DMS153 treated with DMSO at 0.1 percent for 48 hours (cell line): ENCODE measurements around the gene FNDC3B.

Source experiments
- DNase-seq: peaks from one replicate; lab custom pipeline; 2025; ENCODE audit not compliant: unreplicated experiment; lab: John Stamatoyannopoulos, UW

The FNDC3B gene

DNA sequence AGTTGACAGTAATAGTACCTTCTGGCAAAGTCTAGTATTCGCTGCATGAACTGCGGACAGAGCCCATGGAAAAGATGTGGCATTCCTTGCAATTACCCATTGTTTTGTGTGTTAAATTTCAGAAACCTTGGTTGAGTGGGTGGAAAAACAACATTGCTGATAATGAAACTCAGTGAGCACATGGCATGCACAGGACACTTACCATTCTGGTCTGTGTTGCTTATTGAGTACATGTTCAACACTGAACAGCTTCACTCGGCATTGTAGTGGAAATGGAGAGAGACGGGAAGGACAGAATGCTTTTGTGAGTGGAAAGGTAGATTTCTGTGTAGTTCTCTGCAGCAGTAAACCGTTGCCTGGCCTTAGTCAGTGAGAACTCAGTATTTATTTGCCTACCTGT, 165.3 kb downstream of the FNDC3B start:
- no peak for DNase-seq

DNA sequence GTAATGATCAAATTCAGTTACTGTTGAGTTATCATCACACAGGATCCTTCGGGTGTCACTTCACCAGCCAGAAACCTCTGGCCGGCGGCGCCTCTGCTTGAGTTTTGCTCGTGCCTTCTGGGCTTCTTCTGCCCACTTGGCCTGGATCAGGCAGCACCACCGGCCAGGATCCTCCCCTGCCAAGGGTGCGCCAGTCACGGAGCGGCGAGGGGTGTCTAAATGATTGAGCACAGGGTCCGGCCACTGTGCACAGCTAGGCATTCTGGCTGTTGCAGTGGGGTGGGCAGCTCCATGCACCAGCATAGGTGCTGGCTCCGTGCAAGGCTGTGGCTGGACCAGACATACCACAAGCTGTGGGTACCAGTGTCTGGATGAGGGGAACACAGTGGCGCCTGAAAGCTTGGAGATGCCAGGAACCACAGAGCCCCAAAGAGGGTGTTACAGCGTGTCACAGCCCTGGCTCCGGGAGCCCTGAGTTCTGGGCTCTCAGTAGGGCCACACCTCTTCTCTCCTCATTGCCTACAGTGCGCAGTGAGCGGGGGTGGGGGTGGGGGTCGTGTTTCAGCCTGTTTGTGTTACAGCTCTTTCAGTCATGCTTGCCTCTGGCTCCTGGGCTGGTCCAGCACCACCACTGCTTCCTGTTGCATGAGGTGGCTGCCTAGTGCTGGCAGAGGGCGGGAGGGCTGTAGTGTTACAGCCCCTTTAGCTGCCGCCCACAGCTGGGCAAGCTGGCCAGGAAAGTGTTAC, 169.4 kb downstream of the FNDC3B start:
- no peak for DNase-seq

DNA sequence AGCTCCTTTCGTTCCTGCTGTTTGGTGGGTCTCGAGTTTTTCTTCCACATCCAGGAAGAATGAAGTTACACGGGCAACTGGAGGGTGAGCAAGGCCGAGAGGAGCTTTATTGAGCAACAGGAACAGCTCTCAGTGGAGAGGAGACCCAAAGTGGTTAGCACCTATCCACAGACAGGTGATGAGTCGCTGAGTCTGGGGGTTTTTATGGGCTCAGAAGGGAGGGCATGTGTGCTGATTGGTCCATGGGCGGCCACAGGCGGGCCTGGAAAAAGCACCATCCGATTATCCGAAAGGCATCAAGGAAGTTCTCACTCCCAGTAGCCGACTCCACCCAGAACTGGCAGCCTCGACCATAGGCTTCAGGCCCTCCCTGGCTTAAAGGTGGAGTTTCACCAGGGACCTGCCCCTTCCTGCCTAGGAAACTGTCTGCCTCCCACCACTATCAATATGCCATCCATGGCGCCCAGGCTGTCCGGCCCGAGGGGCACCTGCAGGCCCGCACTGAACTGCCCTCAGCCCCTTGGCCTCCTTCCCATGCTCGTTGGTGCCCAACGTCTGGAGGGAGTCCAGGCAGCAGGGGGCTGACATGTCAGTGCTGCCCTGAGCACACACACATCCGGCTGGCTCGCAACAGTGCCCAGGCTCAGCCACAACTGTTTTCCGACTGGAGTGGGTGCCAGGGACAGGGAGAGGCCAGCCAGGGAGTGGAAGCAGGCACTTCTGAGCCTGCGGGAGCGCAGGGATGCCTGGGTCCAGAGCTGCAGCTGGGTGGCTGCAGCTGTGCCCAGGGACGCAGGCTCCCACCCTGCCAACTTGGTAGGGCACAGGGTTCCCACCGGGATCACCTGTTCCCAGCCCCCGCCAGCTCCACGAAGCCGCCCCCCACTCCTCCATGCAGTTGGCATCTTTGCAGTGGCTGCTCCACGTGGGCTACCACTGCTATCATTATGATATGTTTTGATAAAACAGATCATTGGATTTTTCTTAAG, 170.2 kb downstream of the FNDC3B start:
- no peak for DNase-seq

DNA sequence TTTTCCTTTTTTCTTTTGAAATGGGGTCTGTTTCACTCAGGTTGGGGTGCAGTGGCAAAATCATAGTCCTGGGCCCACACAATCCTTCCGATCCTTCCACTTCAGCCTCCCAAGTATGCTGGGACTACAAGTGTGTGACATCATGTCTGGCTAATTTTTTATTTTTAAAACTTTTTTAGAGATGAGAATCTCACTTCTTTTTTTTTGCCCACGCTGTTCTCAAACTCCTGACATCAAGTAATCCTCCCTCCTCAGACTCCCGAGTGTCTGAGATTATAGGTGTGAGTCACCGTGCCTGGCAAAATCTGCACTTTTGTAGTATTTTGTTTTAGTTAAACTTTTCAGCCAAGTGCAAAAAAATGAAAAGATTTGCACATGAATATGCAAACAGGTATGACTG, 171.0 kb downstream of the FNDC3B start:
- DNase-seq: no peak

DNA sequence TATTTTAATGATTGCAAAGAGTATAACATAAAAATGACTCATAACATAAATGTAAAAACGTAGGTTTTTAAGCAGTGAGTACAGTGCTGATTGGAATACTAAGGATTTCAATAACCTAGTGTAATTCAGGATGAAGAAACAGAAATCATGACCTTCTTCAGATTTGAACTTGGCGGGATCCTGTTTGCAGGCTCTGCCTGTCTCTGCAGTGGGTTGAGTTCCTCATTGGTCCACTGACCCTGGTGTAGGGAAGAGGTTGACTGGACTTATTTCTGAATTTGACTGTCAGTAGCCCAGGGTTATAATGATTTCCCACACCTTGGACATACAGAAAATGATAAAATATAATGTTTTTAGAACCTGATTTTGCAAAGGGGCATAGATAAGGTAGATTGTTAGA, 171.7 kb downstream of the FNDC3B start:
- DNase-seq: no peak

DNA sequence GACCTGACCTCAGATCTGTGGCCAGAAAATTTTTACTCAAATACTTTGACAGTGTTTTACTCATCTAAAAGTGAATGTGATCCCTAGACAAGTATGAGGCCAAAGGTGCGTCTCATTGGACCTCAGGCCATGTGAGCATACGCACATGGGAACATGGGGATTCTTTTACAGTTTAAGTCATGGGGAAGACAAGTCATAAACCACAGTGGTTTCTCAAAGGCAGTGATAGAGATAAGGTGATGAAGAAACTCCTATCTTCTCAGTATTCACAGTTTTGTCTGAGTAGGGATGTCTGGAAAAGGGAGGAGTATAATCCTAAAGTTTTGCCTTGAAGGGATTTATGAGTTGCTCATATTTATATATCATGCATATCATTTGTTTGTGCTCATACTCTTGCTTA, 173.8 kb downstream of the FNDC3B start:
- DNase-seq: no peak

DNA sequence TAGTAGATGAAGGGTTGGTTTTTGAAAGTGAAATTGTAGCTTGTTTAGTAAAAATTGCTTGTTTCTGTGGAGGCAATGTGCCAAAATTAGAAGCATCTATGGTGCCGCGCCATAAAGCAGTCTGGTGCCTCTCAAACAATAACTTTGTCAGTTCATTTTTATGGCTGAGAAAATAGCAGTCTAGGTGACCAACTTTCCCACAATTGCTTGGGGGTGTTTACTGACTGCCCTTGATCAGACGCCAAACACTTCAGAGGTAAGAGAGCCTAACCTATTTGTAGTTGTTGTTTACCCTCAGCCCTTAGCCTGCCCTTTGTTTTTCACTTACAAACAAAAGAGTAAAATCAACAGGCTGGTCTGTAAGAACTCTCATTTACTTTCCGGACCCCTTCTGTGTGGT, 174.5 kb downstream of the FNDC3B start:
- DNase-seq: peak; percentile 91

DNA sequence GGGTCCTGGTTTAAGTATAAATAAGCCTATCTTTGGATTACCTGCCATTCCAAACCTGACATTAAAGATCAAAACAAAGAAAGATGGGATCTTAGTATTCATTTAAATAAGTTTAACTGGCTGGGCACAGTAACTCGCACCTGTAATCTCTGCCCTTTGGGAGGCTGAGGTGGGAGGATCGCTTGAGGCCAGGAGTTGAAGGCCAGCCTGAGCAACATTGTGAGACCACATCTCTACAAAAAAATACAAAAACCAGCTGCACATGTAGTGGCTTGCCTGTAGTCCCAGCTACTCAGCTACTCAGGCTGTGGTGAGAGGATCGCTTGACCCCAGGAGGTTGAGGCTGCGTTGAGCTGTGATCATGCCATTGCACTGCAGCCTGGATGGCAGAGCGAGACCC, 176.9 kb downstream of the FNDC3B start:
- DNase-seq: no peak

DNA sequence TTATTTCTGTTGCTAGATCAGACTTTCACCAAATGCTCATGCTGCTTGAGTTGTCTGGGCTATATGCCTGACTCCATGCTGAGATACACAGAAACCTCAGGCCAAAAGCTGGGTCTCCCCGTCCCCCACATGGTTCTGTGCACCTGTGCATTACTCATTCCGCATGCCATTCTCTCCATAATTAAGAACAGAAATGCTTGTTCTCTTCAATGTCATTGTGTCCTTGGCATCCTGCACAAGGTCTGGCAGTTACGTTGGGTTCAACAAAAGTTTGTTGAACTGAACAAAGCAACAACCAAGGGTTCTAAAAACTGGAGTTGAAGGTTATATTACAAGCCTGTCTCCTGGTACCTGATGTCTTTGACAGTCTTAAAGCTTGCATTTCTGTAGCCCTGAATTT, 177.5 kb downstream of the FNDC3B start:
- DNase-seq: no peak

DNA sequence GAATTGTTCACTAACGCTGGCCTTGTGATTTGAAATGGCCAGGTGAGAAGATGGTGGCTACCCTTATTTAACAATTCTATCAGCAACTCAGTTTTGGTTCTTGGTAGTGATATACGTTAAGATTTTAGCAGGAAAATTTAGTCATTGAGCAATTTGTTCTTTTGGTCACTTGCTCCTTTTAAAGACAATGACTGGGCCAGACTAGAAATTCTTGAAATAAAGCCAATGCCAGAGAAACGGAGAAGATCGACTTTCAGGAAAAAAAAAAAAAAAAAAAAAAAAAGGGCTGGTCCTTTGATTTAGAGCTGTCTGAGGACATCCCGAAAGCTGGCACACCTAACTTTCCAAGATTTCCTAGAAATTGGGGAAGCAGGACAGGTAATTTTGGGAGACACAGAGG, 178.5 kb downstream of the FNDC3B start:
- DNase-seq: no peak

DNA sequence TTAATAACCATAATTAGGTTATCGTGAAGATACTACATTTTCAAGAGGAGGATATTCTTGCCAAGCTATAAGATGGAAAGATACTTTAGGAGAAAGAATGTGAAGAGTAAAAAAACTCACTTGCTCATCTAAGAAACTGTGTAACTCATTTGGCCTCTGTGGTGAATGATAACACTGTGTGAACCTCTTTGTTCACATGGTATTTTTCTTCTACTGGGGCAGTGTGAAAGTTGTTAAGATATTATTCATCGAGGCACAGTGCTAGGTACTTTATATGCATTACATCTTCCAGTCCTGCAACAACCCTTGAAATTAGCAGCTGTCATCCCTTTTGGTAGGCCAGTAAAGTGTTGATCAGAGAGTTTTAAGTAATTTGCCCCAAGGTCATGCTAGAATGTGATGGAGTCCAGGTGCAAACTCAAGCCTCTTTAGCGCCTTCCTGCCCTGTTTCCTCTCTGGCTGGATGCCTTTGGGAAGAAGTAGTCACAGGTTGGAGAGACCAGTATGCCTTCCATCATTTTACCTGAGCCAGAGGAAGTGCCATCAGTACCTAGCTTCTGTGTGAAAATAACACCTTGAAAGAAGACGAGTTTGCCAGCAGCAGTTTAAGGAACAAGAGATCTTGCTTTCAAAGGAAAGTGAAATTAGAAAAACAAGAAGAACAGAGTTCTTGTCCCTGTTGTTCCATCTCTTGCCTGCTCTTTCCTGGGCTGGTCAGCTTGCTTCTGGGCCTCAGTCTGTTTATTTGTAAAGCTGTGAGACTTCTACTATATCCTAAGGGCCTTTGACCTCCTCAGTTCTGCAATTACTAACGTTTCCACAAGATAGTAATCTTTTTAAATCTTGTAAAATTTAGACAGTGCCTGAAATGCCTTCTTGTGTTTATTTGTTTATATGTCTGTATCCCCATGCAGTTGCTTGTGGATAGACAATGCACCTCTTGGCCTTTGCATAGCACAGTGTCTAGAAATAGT, 179.3 kb downstream of the FNDC3B start:
- DNase-seq: no peak

DNA sequence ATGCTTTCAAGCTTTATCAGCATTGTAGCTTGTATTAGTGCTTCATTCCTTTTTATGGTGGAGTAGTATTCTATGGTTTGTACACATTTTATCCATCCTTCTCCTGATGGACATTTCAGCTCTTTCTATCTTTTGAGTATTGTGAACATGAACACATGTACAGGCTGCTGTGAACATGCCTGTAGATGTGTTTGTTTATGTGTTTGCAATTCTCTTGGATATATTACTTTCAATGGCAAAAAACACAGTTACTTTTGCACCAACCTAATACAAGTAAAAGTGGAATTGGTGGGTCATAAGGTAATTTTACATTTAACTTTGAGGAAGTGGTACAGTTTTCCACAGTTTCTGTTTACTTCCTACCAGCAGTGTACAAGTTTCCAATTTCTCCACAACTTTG, 180.4 kb downstream of the FNDC3B start:
- no peak for DNase-seq

DNA sequence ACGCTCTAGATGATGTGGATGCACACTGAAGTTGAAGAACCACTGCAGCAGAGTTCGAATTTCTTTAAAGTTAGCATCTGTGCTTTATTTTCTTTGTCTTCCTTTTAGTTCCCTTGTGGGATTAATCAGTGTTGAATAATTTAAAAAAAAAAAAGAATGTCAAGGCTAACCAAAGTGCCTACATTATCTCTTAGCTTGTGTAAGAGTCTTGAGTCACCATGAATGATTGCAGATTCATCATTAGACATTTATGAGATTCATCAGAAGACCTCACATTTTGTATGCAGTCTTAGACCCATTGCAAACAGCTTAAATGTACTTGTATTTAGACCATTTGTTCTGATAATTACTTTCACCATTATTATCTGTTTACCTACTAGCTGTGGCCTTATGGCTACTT, 182.2 kb downstream of the FNDC3B start:
- DNase-seq: no peak

DNA sequence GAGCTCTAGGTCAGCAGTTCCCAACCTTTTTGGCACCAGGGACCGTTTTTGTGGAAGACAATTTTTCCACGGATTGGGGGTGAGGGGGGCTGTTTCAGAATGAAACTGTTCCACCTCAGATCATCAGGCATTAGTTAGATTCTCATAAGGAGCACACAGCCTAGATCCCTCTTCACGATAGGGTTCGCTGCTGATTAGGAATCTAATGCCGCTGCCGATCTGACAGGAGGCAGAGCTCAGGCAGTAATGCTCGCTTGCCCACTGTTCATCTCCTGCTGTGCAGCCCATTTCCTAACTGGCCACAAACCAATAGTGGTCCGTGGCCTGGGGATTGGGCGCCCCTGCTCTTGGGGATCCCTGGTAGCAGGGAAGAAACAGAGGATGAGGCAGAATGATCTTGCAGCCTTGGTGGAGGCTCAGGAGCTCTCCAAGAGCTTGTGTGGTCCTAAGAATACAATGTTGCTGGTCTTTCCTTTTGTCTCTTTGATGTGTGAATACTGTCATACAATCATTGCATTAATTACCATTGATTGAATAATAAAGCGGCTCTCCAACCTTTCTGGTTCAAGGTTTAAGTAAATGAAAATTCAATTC, 183.2 kb downstream of the FNDC3B start:
- DNase-seq: no peak

DNA sequence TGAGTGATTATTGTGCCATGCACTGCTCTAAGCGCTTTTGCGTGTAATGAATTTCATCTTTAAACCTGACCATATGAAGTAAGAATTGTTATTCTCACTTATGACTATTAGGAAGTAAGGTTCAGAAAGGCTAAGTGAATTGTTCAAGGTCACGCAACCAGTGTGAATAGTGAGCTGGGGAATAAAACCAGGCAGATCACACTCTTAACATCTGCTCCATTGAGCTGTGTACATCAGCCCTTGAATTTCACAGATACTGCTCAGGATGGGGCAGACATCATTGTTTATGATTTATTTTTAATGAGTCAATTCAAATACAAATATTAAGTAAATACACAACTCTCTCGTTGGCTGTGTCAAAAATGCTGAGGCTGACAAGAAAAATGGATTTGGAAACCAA, 184.5 kb downstream of the FNDC3B start:
- peak; percentile 68 for DNase-seq

DNA sequence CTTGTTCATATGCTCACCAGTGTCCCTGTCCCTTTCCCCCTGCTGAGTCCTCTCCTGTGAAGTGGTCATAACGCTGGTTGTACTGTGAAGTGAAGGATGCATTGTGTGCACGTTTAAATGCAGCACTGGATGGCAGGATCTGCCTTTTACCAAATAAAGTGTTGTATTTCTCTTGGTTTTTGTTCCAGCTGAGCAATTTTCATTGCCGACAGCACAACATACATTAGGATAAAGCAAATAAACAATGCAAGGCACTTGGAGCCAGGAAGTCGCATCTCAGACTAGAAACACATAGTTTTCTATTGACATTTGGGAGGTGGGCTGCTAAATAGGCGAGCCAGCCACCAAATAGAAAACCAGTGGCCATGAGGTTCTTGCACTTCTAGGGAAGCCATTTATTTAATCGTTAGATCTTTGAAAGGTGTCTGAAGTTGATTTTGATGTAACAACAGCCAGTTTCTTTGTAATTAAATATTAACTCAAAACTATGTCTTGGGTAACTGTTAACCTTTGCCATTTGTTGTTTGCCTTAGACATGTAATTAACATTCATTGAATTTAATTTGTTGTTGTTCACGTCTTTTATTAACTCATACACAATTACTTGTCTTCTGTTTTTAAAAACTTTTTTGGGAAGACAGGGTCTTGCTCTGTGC, 185.3 kb downstream of the FNDC3B start:
- DNase-seq: peak; percentile 95

DNA sequence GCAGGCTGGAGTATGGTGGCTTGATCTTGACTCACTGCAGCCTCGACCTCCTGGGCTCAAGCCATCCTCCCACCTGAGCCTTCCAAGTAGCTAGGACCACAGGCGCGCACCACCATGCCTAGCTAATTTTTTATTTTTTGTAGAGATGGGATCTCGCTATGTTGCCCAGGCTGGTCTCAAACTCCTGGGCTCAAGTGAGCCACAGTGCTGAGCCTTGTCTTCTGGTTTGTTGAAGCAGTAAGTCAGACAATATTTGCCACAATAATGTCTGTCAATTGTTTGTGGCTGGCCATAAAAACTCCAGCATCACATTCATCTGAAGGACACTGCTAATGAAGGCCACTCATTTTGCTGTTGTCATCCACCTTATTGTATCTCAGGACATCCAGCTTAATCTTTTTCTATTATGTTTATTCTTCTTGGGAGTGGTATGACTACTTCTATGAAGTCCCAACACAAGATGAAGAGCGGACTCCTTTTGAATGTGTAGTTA, 185.9 kb downstream of the FNDC3B start:
- no peak for DNase-seq

DNA sequence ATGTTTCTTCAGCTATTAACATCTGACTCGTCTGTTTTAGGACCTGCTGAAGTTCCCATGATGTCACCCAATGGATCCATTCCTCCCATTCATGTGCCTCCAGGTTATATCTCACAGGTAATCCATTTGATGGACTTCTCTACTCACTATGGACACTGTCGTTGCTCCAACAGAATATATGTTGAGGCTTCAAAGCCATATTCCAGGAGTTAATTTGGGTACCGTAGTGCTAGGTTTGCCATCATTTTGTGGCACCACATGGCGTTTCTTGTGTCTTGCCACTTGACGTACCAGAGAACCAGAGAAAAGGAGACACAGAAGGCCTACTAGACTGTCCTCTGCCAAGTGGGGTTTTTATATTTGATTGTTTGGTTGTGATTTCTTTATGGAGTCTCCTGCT, 187.5 kb downstream of the FNDC3B start:
- no peak for DNase-seq

DNA sequence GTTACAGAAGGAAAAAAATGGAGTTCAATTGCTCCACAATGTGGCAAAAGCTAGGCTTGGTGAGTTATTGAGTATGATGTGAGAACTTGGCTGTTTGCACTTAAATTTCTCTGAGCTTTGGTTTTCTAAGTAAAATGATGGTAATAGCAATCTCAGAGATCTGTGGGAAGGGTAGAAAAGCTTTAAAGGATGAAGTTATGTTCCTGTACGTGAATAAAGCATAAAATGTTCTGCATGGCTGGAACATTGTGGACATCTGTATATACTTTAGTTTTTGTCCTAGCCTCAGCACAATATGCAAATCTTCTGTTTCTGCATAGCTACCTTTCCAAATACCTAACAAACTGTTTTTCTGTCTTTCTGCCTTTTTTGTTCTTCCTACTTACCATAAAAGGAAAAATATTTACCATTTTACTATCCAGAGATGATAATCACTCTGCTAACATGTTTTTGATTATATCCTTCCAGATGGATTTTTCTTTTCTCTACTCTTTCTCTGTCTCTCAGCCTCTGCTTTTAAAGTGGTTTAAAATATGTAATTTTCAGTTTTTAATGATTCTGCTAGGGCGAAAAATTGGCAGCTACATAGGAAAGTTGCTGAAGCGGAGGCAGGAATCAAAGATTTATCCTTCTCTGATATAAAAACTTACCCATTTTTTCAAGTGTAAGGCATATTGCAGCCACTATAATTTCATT, 188.1 kb downstream of the FNDC3B start:
- DNase-seq: no peak
